Ovary (tissue), 9 donors: ENCODE results near the gene BASP1. TPM values are rescaled to one million over a fixed set of nuclear protein-coding genes. Genes with fewer than 3 reads are reported as not detected.

Experiments used
- DNase-seq, 5 donors: peaks; one replicate each; pipeline ENCODE4 v3.0.0-alpha.2; 2019 to 2020
- H3K27ac ChIP-seq, 2 donors: fragments of 200-600 bp; one replicate each; pipeline versions ENCODE4 v1.5.1 to v1.8.0; 2019 to 2022
- H3K27me3 ChIP-seq: fragments of 200-600 bp; one replicate; pipeline ENCODE4 v1.8.0; 2022
- H3K36me3 ChIP-seq: fragments of 200-600 bp; sonication (generic); one replicate; pipeline ENCODE4 v1.5.1; 2019
- H3K4me1 ChIP-seq: one replicate; pipeline ENCODE4 v1.8.1; 2013; ENCODE audit warnings: mild to moderate bottlenecking, moderate library complexity; ENCODE audit not compliant: insufficient read depth
- H3K4me3 ChIP-seq: fragments of 200-600 bp; sonication (generic); one replicate; pipeline ENCODE4 v1.5.1; 2017
- H3K9me3 ChIP-seq, 2 donors: fragments of 200-600 bp in 1 of 2; sonication (generic) in 1 of 2; one replicate each; pipeline versions ENCODE4 v1.5.1 to v1.8.1; 2013 to 2019; ENCODE audit warnings: mild to moderate bottlenecking in 1 of 2, moderate library complexity in 1 of 2
- CTCF ChIP-seq, 3 donors: fragments of 450-650 bp in 2 of 3; fragments of 200-600 bp in 1 of 3; IDR thresholded peaks; one replicate each; pipeline versions ENCODE4 v1.5.1 to v1.8.0; 2016 to 2022; ENCODE audit warnings: antibody characterized with exemption in 3 of 3, mild to moderate bottlenecking in 1 of 3
- EP300 ChIP-seq: sonication (generic); formaldehyde crosslinking; IDR thresholded peaks from one replicate; pipeline ENCODE4 v1.6.1; 2017; ENCODE audit warnings: antibody characterized with exemption
- POLR2A ChIP-seq: fragments of 450-650 bp; IDR thresholded peaks from one replicate; pipeline ENCODE4 v1.6.1; 2017; ENCODE audit warnings: antibody characterized with exemption, mild to moderate bottlenecking, moderate library complexity
- WGBS, 3 donors: extraction: QIAGEN DNeasy Blood & Tissue Kit in 1 of 3; methylation state at CpG; one replicate each; pipeline versions ENCODE4 v1.1.5 to v1.1.7; 2013 to 2017; 5-methylcytosine and 5-hydroxymethylcytosine counted together
- intact Hi-C, 4 donors: fragments of 100-400 bp; cut with DNase I; formaldehyde crosslinking; loops; one replicate each; pipeline versions ENCODE4 v1.11.0 to v1.15.1; 2022 to 2023
- polyA plus RNA-seq, 2 donors: library from polyadenylated mRNA; stranded (reverse); fragments of 200-250 nt in 1 of 2; fragments of 350-450 nt in 1 of 2; fragmentation: Illumina TruSeq in 1 of 2; extraction: RNeasy Lipid Tissue Mini Kit (QIAGEN cat#74804) in 1 of 2; gene quantifications; one replicate each; pipeline ENCODE4 v1.2.3, GENCODE V29; 2013 to 2014
- total RNA-seq, 7 donors: library from RNA; depleted of rRNA in 2 of 7; stranded (reverse); fragments of >200 nt in 2 of 7; fragmentation: NEBNext Ultra II Directional in 3 of 7; extraction: Animal tissue kit (Norgen Biotek cat#: 25700) in 3 of 7; gene quantifications; one replicate each; pipeline versions ENCODE4 v1.1.0 to v1.2.4, GENCODE V29; 2016 to 2023
- donor health status: DM: no; HTN: no; CAD: no; lungs with moderate emphysema.
- donor health status: DM: no; HTN: no; CAD: no.
- donor health status: Bipolar disorder and iron deficiency.
- donor health status: DM: yes; HTN: yes; CAD: no.
- donor health status: DM: no; HTN: no; CAD: no.
- donor health status: DM: yes; HTN: yes; CAD: no.

BASP1 gene
- total and polyA plus RNA-seq, 9 donors = 18.0 to 59.5 (median 38.7) TPM

- Histone ChIP-seq H3K27me3 (no peaks in the 10 kb centered on the region), H3K4me3 (no peak overlapping the region), H3K9me3 (no peaks in the 10 kb centered on the region), H3K4me1 (peaks cover 4% of the 10 kb centered on the region), H3K27ac (no peak overlapping the region), H3K36me3 (no peaks in the 10 kb centered on the region)
- DNase-seq = no peak
- intact Hi-C loops = no loop called here
- 92 to 94% (median 93%) methylated on average over 4 of the region's 4 CpGs for WGBS, 3 donors
- TF ChIP-seq CTCF (IDR thresholded peaks at IDR 0.05) (no peak), EP300 (no peak), POLR2A (no peak)
Measured at GRCh38 chr5:17220469-17220868, 3.0 kb downstream of the BASP1 start.

- WGBS, 3 donors = 80 to 83% (median 82%) methylated on average over 4 of the region's 4 CpGs
Measured at GRCh38 chr5:17221843-17222636, 4.6 kb downstream of the BASP1 start.

GRCh38 chr5:17222664-17223063 is 5.2 kb downstream of the BASP1 start:
- H3K36me3 ChIP-seq = no peaks in the 10 kb centered on the region
- no peaks in the 10 kb centered on the region for H3K9me3 ChIP-seq
- no peak overlapping the region for H3K27ac ChIP-seq
- no peak for DNase-seq
- intact Hi-C loops = no loop called here
- H3K4me1 ChIP-seq = peaks cover 4% of the 10 kb centered on the region
- WGBS, 3 donors = 45 to 68% (median 50%) methylated on average over 2 of the region's 2 CpGs
- no peaks in the 10 kb centered on the region for H3K27me3 ChIP-seq
- TF ChIP-seq POLR2A (no peak), EP300 (no peak)
- H3K4me3 ChIP-seq = no peak overlapping the region

More at GRCh38 chr5:17221843-17222636, 4.6 kb downstream of the BASP1 start:
- Histone ChIP-seq H3K27me3 (no peaks in the 10 kb centered on the region), H3K4me1 (peaks cover 4% of the 10 kb centered on the region), H3K9me3 (no peaks in the 10 kb centered on the region), H3K36me3 (no peaks in the 10 kb centered on the region), H3K27ac (no peak overlapping the region), H3K4me3 (no peak overlapping the region)
- intact Hi-C loops = no loop called here
- no peak for TF ChIP-seq EP300
- TF ChIP-seq CTCF (IDR thresholded peaks at IDR 0.05) = no peak
- TF ChIP-seq POLR2A = no peak
- DNase-seq = no peak

GRCh38 chr5:17223367-17224185 is 6.1 kb downstream of the BASP1 start:
- Histone ChIP-seq H3K4me3 (no peak overlapping the region), H3K27me3 (no peaks in the 10 kb centered on the region), H3K4me1 (peaks cover 6% of the 10 kb centered on the region), H3K27ac (no peak overlapping the region), H3K36me3 (no peaks in the 10 kb centered on the region), H3K9me3 (no peaks in the 10 kb centered on the region)
- 88 to 90% (median 89%) methylated on average over 5 of the region's 5 CpGs for WGBS, 3 donors
- DNase-seq = no peak
- TF ChIP-seq CTCF (IDR thresholded peaks at IDR 0.05) (no peak), POLR2A (no peak), EP300 (no peak)
- intact Hi-C loops = no loop called here
